GM12878 (cell line): Measurements from ENCODE around the gene URAD. TPM values are rescaled to one million over a fixed set of nuclear protein-coding genes. Genes with fewer than 3 reads are reported as not detected.

Experiments used
- ATAC-seq: fragments of 200-7000 bp; cut with Tn5 transposase; 3 replicates; pipeline ENCODE4 v1.9.1; 2020; ENCODE audit warnings: mild to moderate bottlenecking, moderate library complexity
- BruUV-seq: library from RNA; stranded (reverse); fragments of 400-500 nt; replicated peaks from 2 replicates; lab custom pipeline; 2021; lab: Mats Ljungman, UMichigan
- CTCF ChIA-PET: fragments of 300-600 bp; sonication (Branson Sonifier 250); formaldehyde crosslinking; extraction: SDS; loops from one replicate; lab custom pipeline; 2021; ENCODE audit warnings: inconsistent platforms; lab: Yijun Ruan, JAX
- POLR2A ChIA-PET: fragments of 350-600 bp; formaldehyde crosslinking; extraction: SDS; loops from one replicate; lab custom pipeline; 2021; ENCODE audit warnings: inconsistent platforms; lab: Charles Lee
- RAD21 ChIA-PET: fragments of 300-600 bp; sonication (Branson Sonifier 250); formaldehyde crosslinking; loops from one replicate; lab custom pipeline; 2023; ENCODE audit warnings: antibody characterized with exemption; ENCODE audit not compliant: unreplicated experiment; lab: Charles Lee
- SMC1A ChIA-PET: fragments of 300-600 bp; sonication (Branson Sonifier 250); formaldehyde crosslinking; loops from one replicate; lab custom pipeline; 2023; ENCODE audit not compliant: unreplicated experiment, uncharacterized antibody; lab: Charles Lee
- DNase-seq: peaks from one replicate; pipeline ENCODE4 v3.0.0-alpha.2; 2011; ENCODE audit warnings: low read depth, low spot score
- FAIRE-seq: peaks from 3 replicates; lab custom pipeline; 2011; peaks lifted over from hg19 to GRCh38; lab: Jason Lieb, UNC
- H2AFZ ChIP-seq: 2 replicates; pipeline ENCODE4 v1.6.0; 2011; ENCODE audit warnings: low read depth, low read length, control low read depth; ENCODE audit not compliant: control insufficient read depth
- H3K27ac ChIP-seq: 2 replicates; pipeline ENCODE4 v1.5.1; 2011; ENCODE audit warnings: control low read depth; ENCODE audit not compliant: control insufficient read depth, insufficient read depth
- H3K27me3 ChIP-seq, 2 experiments: replicated peaks in 1 of 2; 2 replicates each; pipeline versions ENCODE4 v1.6.0 to v1.6.1; 2011; ENCODE audit warnings: low read length in 1 of 2; ENCODE audit not compliant: control insufficient read depth in 2 of 2, insufficient read depth in 2 of 2
- H3K36me3 ChIP-seq, 2 experiments: 2 replicates each; pipeline ENCODE4 v1.5.1; 2011; ENCODE audit warnings: low read length in 1 of 2; ENCODE audit not compliant: control insufficient read depth in 2 of 2, insufficient read depth in 2 of 2
- H3K4me1 ChIP-seq: 2 replicates; pipeline ENCODE4 v1.6.1; 2011; ENCODE audit warnings: mild to moderate bottlenecking, low read length, moderate library complexity, mixed read lengths; ENCODE audit not compliant: control insufficient read depth, insufficient read depth
- H3K4me2 ChIP-seq: 2 replicates; pipeline ENCODE4 v1.6.0; 2011; ENCODE audit warnings: control low read depth; ENCODE audit not compliant: control insufficient read depth, insufficient read depth
- H3K4me3 ChIP-seq: fragments of 200-600 bp; sonication (generic); 2 replicates; pipeline ENCODE4 v1.5.1; 2016
- H3K79me2 ChIP-seq: 2 replicates; pipeline ENCODE4 v1.6.0; 2011; ENCODE audit warnings: low read length; ENCODE audit not compliant: control insufficient read depth, insufficient read depth
- H3K9ac ChIP-seq: 2 replicates; pipeline ENCODE4 v1.8.0; 2011; ENCODE audit warnings: low read length, control low read depth, mixed read lengths; ENCODE audit not compliant: control insufficient read depth, insufficient read depth
- H3K9me3 ChIP-seq: replicated peaks from 3 replicates; pipeline ENCODE4 v1.5.1; 2011; ENCODE audit warnings: mild to moderate bottlenecking, low read length; ENCODE audit not compliant: control insufficient read depth, insufficient read depth
- H4K20me1 ChIP-seq: 2 replicates; pipeline ENCODE4 v1.6.0; 2011; ENCODE audit not compliant: control insufficient read depth, insufficient read depth
- CREB1 ChIP-seq: IDR thresholded peaks from 2 replicates; pipeline ENCODE4 v1.6.1; 2012; ENCODE audit warnings: low read depth, mild to moderate bottlenecking, inconsistent platforms
- JUND ChIP-seq: IDR thresholded peaks from 2 replicates; pipeline ENCODE4 v1.6.1; 2012; ENCODE audit warnings: low read depth, mild to moderate bottlenecking, low read length, improper control_type of control experiment, moderate library complexity
- MTA2 ChIP-seq: fragments of 450-650 bp; IDR thresholded peaks from 2 replicates; pipeline ENCODE4 v1.6.1; 2016; ENCODE audit warnings: low read depth, mild to moderate bottlenecking, moderate library complexity
- NR2C2 ChIP-seq: IDR thresholded peaks from 2 replicates; pipeline ENCODE4 v1.6.1; 2011; ENCODE audit warnings: borderline replicate concordance, low read depth; ENCODE audit not compliant: control insufficient read depth, insufficient read length
- POLR2AphosphoS2 ChIP-seq: IDR thresholded peaks from 2 replicates; pipeline ENCODE4 v1.6.1; 2011; ENCODE audit warnings: low read depth, mild to moderate bottlenecking, low read length, improper control_type of control experiment, moderate library complexity
- POLR2AphosphoS5 ChIP-seq: IDR thresholded peaks from 2 replicates; pipeline ENCODE4 v1.6.1; 2011; ENCODE audit warnings: mild to moderate bottlenecking, low read length, inconsistent platforms
- SIX5 ChIP-seq: IDR thresholded peaks from 2 replicates; pipeline ENCODE4 v1.6.1; 2011; ENCODE audit warnings: mild to moderate bottlenecking, low read depth, low read length, moderate library complexity; ENCODE audit not compliant: severe bottlenecking
- SUPT20H ChIP-seq: IDR thresholded peaks from 2 replicates; pipeline ENCODE4 v1.6.1; 2011; ENCODE audit warnings: low read depth, mild to moderate bottlenecking, low read length, moderate library complexity, borderline replicate concordance; ENCODE audit not compliant: control insufficient read depth
- ZBTB33 ChIP-seq: fragments of 450-650 bp; IDR thresholded peaks from 2 replicates; pipeline ENCODE4 v1.6.1; 2017; ENCODE audit warnings: mild to moderate bottlenecking
- WGBS: methylation state at CpG from one replicate; pipeline ENCODE4 v1.1.6; 2016; ENCODE audit warnings: low lambda C conversion rate; ENCODE audit not compliant: insufficient replicate concordance, insufficient coverage; ENCODE audit errors: missing lambda C conversion rate; 5-methylcytosine and 5-hydroxymethylcytosine counted together
- in situ Hi-C: fragments of 300-500 bp; cut with MboI; formaldehyde crosslinking; loops from 9 replicates; pipeline ENCODE4 v1.14.3; 2018; ENCODE audit warnings: mixed read lengths
- intact Hi-C: fragments of 100-400 bp; cut with micrococcal nuclease; formaldehyde crosslinking; loops from one replicate; pipeline ENCODE4 v1.14.2; 2022; ENCODE audit not compliant: unreplicated experiment
- polyA plus RNA-seq, 11 experiments: library from polyadenylated mRNA; depleted of rRNA in 4 of 11; unstranded in 6 of 11; stranded (reverse) in 5 of 11; fragments of >200 nt; fragmentation: Nextera tagmentation in 4 of 11; fragmentation: Illumina TruSeq in 1 of 11; extraction: Ambion mirVana in 4 of 11; extraction: Trizol in 1 of 11; gene quantifications; 1 replicate in 1 of 11; 2 replicates in 10 of 11; pipeline versions ENCODE4 v1.2.1 to v1.2.3, GENCODE V29; 2011 to 2016; ENCODE audit warnings: inconsistent platforms in 2 of 11, missing spikeins in 2 of 11, low read depth in 1 of 11
- total RNA-seq, 4 experiments: library from RNA; depleted of rRNA in 3 of 4; stranded (reverse); fragments of >200 nt in 3 of 4; fragmentation: Illumina TruSeq in 1 of 4; extraction: Trizol in 1 of 4; gene quantifications; 2 replicates each; pipeline versions ENCODE4 v1.2.1 to v1.2.3, GENCODE V29; 2013 to 2021
- TF ChIP-seq, protein P1 (sequence below): fragments of 450-650 bp; IDR thresholded peaks from 2 replicates; pipeline ENCODE4 v1.6.1; 2014; ENCODE audit warnings: mild to moderate bottlenecking
- TF ChIP-seq, protein P2 (sequence below): fragments of 450-650 bp; IDR thresholded peaks from 2 replicates; pipeline ENCODE4 v1.6.1; 2017; ENCODE audit warnings: mild to moderate bottlenecking, low read depth, inconsistent platforms; ENCODE audit not compliant: poor library complexity, severe bottlenecking
- TF ChIP-seq, protein P3 (sequence below): fragments of 150-350 bp; IDR thresholded peaks from 2 replicates; pipeline ENCODE4 v1.6.1; 2016; ENCODE audit warnings: low read depth, low read length

The URAD gene
- total and polyA plus RNA-seq, 10 of the 15 experiments (the other 5 are each of a cell fraction or from before 2014, with no cell fraction given): not detected

- 42% methylated on average over 21 of the region's 26 CpGs for WGBS
- no peak overlapping the region for H3K4me2 ChIP-seq
- no peak overlapping the region for H3K9ac ChIP-seq
- peaks cover 21 to 37% of the 10 kb centered on the region in 2 experiments for H3K27me3 ChIP-seq
- POLR2A ChIA-PET: no interaction called here
- no TSS peak for BruUV-seq
- no peak for ATAC-seq
- CTCF ChIA-PET: interaction anchor here (1.5 kb wide), 1 partner anchor 25 kb away, joined by 4 read pairs; no protein-coding TSS in a partner anchor
- H3K79me2 ChIP-seq: no peaks in the 10 kb centered on the region
- no peaks in the 10 kb centered on the region for H3K36me3 ChIP-seq
- H3K27ac ChIP-seq: no peak overlapping the region
- FAIRE-seq: no peak
- RAD21 ChIA-PET: interaction anchor here (1.6 kb wide), 1 partner anchor 12 kb away, joined by 3 read pairs; no protein-coding TSS in a partner anchor
- no peak overlapping the region for H3K4me3 ChIP-seq
- SMC1A ChIA-PET: no interaction called here
- no peak for TF ChIP-seq MTA2
- TF ChIP-seq, protein P1, sequence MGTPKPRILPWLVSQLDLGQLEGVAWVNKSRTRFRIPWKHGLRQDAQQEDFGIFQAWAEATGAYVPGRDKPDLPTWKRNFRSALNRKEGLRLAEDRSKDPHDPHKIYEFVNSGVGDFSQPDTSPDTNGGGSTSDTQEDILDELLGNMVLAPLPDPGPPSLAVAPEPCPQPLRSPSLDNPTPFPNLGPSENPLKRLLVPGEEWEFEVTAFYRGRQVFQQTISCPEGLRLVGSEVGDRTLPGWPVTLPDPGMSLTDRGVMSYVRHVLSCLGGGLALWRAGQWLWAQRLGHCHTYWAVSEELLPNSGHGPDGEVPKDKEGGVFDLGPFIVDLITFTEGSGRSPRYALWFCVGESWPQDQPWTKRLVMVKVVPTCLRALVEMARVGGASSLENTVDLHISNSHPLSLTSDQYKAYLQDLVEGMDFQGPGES: no peak
- no peak for TF ChIP-seq POLR2AphosphoS5
- TF ChIP-seq CREB1: no peak
- TF ChIP-seq, protein P2, sequence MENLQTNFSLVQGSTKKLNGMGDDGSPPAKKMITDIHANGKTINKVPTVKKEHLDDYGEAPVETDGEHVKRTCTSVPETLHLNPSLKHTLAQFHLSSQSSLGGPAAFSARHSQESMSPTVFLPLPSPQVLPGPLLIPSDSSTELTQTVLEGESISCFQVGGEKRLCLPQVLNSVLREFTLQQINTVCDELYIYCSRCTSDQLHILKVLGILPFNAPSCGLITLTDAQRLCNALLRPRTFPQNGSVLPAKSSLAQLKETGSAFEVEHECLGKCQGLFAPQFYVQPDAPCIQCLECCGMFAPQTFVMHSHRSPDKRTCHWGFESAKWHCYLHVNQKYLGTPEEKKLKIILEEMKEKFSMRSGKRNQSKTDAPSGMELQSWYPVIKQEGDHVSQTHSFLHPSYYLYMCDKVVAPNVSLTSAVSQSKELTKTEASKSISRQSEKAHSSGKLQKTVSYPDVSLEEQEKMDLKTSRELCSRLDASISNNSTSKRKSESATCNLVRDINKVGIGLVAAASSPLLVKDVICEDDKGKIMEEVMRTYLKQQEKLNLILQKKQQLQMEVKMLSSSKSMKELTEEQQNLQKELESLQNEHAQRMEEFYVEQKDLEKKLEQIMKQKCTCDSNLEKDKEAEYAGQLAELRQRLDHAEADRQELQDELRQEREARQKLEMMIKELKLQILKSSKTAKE: no peak
- TF ChIP-seq SUPT20H: no peak
- no peak for TF ChIP-seq NR2C2
- TF ChIP-seq, protein P3, sequence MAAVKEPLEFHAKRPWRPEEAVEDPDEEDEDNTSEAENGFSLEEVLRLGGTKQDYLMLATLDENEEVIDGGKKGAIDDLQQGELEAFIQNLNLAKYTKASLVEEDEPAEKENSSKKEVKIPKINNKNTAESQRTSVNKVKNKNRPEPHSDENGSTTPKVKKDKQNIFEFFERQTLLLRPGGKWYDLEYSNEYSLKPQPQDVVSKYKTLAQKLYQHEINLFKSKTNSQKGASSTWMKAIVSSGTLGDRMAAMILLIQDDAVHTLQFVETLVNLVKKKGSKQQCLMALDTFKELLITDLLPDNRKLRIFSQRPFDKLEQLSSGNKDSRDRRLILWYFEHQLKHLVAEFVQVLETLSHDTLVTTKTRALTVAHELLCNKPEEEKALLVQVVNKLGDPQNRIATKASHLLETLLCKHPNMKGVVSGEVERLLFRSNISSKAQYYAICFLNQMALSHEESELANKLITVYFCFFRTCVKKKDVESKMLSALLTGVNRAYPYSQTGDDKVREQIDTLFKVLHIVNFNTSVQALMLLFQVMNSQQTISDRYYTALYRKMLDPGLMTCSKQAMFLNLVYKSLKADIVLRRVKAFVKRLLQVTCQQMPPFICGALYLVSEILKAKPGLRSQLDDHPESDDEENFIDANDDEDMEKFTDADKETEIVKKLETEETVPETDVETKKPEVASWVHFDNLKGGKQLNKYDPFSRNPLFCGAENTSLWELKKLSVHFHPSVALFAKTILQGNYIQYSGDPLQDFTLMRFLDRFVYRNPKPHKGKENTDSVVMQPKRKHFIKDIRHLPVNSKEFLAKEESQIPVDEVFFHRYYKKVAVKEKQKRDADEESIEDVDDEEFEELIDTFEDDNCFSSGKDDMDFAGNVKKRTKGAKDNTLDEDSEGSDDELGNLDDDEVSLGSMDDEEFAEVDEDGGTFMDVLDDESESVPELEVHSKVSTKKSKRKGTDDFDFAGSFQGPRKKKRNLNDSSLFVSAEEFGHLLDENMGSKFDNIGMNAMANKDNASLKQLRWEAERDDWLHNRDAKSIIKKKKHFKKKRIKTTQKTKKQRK: no peak
- no peak for TF ChIP-seq SIX5
- TF ChIP-seq JUND: no peak
- no peak for TF ChIP-seq ZBTB33
- TF ChIP-seq POLR2AphosphoS2: no peak
- TF ChIP-seq, all 136 proteins: peak for 0
- DNase-seq: no peak
- intact Hi-C loops: no loop called here
- H2AFZ ChIP-seq: no peak overlapping the region
- H3K4me1 ChIP-seq: no peaks in the 10 kb centered on the region
- no peaks in the 10 kb centered on the region; the same call in 2 of the 3 replicates for H3K9me3 ChIP-seq
- H4K20me1 ChIP-seq: no peaks in the 10 kb centered on the region
- in situ Hi-C loops: no loop called here
These were observed 60.1 kb downstream of the URAD start for GRCh38 chr13:27928353-27928804.
